Omental fat pad (tissue), 4 donors: ENCODE results near the gene MTF1. TPM values are rescaled to one million over a fixed set of nuclear protein-coding genes. Genes with fewer than 3 reads are reported as not detected.

ENCODE experiments used
- ATAC-seq: fragments of 150-250 bp; one replicate; pipeline ENCODE4 v1.9.1; 2016; ENCODE audit warnings: mild to moderate bottlenecking, moderate library complexity; ENCODE audit not compliant: low FRiP score
- DNase-seq: peaks from one replicate; pipeline ENCODE4 v3.0.0-alpha.2; 2019; ENCODE audit warnings: low spot score
- CTCF ChIP-seq, 3 donors: fragments of 450-650 bp; IDR thresholded peaks; one replicate each; pipeline ENCODE4 v1.5.1; 2016 to 2017; ENCODE audit warnings: antibody characterized with exemption in 3 of 3, mild to moderate bottlenecking in 3 of 3, moderate library complexity in 2 of 3
- total RNA-seq, 4 donors: library from RNA; depleted of rRNA; stranded (reverse); fragments of >200 nt; gene quantifications; one replicate each; pipeline ENCODE4 v1.1.0, GENCODE V29; 2016

Gene MTF1
- total RNA-seq, 4 donors from 2014 or later, result 6.0 to 9.0 (median 7.2) TPM

GRCh38 chr1:37879865-37880264, 20.5 kb upstream of the MTF1 start:
- DNase-seq (no peak), ATAC-seq (no peak)
- TF ChIP-seq CTCF (IDR thresholded peaks at IDR 0.05), result no peak

GRCh38 chr1:37878071-37878470, 18.7 kb upstream of the MTF1 start:
- ATAC-seq, result no peak
- TF ChIP-seq CTCF (IDR thresholded peaks at IDR 0.05), result no peak
- DNase-seq, result no peak

- DNase-seq, result no peak
- no peak for TF ChIP-seq CTCF (IDR thresholded peaks at IDR 0.05)
- ATAC-seq, result no peak
Observed at GRCh38 chr1:37875833-37876232, 16.4 kb upstream of the MTF1 start.

- no peak for ATAC-seq
- TF ChIP-seq CTCF (IDR thresholded peaks at IDR 0.05), result no peak
Observed at GRCh38 chr1:37872692-37873091, 13.3 kb upstream of the MTF1 start.

GRCh38 chr1:37868466-37868865, 9.1 kb upstream of the MTF1 start:
- DNase-seq, result no peak
- no peak for ATAC-seq
- TF ChIP-seq CTCF (IDR thresholded peaks at IDR 0.05), result no peak

More at GRCh38 chr1:37872692-37873091, 13.3 kb upstream of the MTF1 start:
- no peak for DNase-seq

- ATAC-seq (no peak), DNase-seq (no peak)
- TF ChIP-seq CTCF (IDR thresholded peaks at IDR 0.05), result no peak
Observed at GRCh38 chr1:37867784-37868183, 8.4 kb upstream of the MTF1 start.

- ATAC-seq (no peak), DNase-seq (no peak)
- no peak for TF ChIP-seq CTCF (IDR thresholded peaks at IDR 0.05)
Observed at GRCh38 chr1:37866491-37866890, 7.1 kb upstream of the MTF1 start.
